AG20443 (cell line): ENCODE results near the gene LGI2.
"Not testable (repeated sequence)": the region's sequence is repeated elsewhere in the genome, so short reads cannot be mapped to it uniquely, and the experiment has no call there.

Experiments used
- DNase-seq: peaks from one replicate; pipeline ENCODE4 v3.0.0; 2012; ENCODE audit warnings: low spot score, mixed read lengths

LGI2 gene

GRCh38 chr4:25030277-25031076, at the start of gene LGI2:
Gene LGI2 (minus strand): TSS chr4:25030946. CDS start chr4:25030693, 253 bp downstream.
- DNase-seq, result peak; percentile 75

- DNase-seq, result no peak
Measured at GRCh38 chr4:25078523-25078922, 47.8 kb upstream of the LGI2 start.

- no peak for DNase-seq
Measured at GRCh38 chr4:25076625-25077398, 46.1 kb upstream of the LGI2 start.

- no peak for DNase-seq
Measured at GRCh38 chr4:25075851-25076250, 45.1 kb upstream of the LGI2 start.

- no peak for DNase-seq
Measured at GRCh38 chr4:25075129-25075528, 44.4 kb upstream of the LGI2 start.

- no peak for DNase-seq
Measured at GRCh38 chr4:25070545-25070944, 39.8 kb upstream of the LGI2 start.

GRCh38 chr4:25069014-25069413, 38.3 kb upstream of the LGI2 start:
- DNase-seq, result no peak

GRCh38 chr4:25068386-25068785, 37.6 kb upstream of the LGI2 start:
- DNase-seq, result no peak

GRCh38 chr4:25065932-25066590, 35.3 kb upstream of the LGI2 start:
- DNase-seq, result no peak

GRCh38 chr4:25065431-25065858, 34.7 kb upstream of the LGI2 start:
- DNase-seq, result no peak

GRCh38 chr4:25064447-25064846, 33.7 kb upstream of the LGI2 start:
- not testable (repeated sequence) for DNase-seq

GRCh38 chr4:25063116-25063515, 32.4 kb upstream of the LGI2 start:
- DNase-seq, result no peak

GRCh38 chr4:25062098-25062497, 31.4 kb upstream of the LGI2 start:
- no peak for DNase-seq

- DNase-seq, result no peak
Measured at GRCh38 chr4:25061602-25062001, 30.9 kb upstream of the LGI2 start.

GRCh38 chr4:25060963-25061340, 30.2 kb upstream of the LGI2 start:
- DNase-seq, result no peak

GRCh38 chr4:25060241-25060962, 29.7 kb upstream of the LGI2 start:
- no peak for DNase-seq

- no peak for DNase-seq
Measured at GRCh38 chr4:25059791-25060190, 29.0 kb upstream of the LGI2 start.

- DNase-seq, result no peak
Measured at GRCh38 chr4:25058796-25059195, 28.1 kb upstream of the LGI2 start.

GRCh38 chr4:25057299-25057698, 26.6 kb upstream of the LGI2 start:
- DNase-seq, result no peak

- DNase-seq, result not testable (repeated sequence)
Measured at GRCh38 chr4:25052037-25052436, 21.3 kb upstream of the LGI2 start.

GRCh38 chr4:25051534-25051933, 20.8 kb upstream of the LGI2 start:
- DNase-seq, result no peak
